GM12801 (cell line): ENCODE data around the gene MIOS.

ENCODE experiments used
- TF ChIP-seq, protein P1 (sequence below): IDR thresholded peaks from one replicate; pipeline ENCODE4 v1.5.1; 2011; ENCODE audit warnings: control low read depth; ENCODE audit not compliant: insufficient read length; ENCODE audit errors: extremely low read depth

MIOS gene

GRCh38 chr7:7583731-7584130, 17.0 kb downstream of the MIOS start:
- TF ChIP-seq, protein P1, sequence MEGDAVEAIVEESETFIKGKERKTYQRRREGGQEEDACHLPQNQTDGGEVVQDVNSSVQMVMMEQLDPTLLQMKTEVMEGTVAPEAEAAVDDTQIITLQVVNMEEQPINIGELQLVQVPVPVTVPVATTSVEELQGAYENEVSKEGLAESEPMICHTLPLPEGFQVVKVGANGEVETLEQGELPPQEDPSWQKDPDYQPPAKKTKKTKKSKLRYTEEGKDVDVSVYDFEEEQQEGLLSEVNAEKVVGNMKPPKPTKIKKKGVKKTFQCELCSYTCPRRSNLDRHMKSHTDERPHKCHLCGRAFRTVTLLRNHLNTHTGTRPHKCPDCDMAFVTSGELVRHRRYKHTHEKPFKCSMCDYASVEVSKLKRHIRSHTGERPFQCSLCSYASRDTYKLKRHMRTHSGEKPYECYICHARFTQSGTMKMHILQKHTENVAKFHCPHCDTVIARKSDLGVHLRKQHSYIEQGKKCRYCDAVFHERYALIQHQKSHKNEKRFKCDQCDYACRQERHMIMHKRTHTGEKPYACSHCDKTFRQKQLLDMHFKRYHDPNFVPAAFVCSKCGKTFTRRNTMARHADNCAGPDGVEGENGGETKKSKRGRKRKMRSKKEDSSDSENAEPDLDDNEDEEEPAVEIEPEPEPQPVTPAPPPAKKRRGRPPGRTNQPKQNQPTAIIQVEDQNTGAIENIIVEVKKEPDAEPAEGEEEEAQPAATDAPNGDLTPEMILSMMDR = no peak

- TF ChIP-seq, protein P1 = no peak
Observed at GRCh38 chr7:7584653-7585052, 18.0 kb downstream of the MIOS start.

GRCh38 chr7:7585241-7585928, 18.7 kb downstream of the MIOS start:
- TF ChIP-seq, protein P1 = no peak

- TF ChIP-seq, protein P1 = no peak
Observed at GRCh38 chr7:7595451-7595850, 28.8 kb downstream of the MIOS start.

DNA sequence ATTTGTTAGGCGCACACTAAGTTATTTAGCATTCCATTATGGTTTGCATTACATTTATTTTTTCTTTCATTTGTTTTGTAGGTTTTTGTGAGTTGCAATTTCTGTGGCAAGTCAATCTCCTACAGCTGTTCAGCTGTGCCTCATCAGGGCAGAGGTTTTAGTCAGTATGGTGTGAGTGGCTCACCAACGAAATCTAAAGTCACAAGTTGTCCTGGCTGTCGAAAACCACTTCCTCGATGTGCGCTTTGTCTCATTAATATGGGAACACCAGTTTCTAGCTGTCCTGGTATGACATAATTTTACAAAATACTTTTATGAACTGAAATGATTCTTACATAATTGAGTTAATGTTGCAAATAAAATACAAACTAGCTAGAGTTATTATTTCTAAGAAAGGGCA, 29.5 kb downstream of the MIOS start:
- TF ChIP-seq, protein P1 = no peak

DNA sequence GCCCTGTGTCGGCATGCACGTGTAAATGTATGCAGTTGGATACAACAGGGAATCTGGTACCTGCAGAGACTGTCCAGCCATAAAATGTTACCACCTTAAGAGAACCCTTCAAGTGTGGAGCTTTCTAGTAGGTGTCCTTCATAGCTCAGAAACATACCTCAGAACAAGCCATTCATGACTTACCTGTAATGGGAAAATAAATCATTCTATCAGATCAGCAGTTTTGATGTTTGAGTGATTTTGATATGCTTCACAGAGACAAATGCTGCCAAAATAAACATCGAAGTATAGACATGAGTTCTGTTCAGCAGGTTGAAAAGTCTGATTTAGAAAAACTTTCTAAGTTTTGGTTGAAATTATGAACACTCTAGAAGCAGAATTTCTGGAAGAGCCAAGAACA, 40.3 kb downstream of the MIOS start:
- TF ChIP-seq, protein P1 = no peak

DNA sequence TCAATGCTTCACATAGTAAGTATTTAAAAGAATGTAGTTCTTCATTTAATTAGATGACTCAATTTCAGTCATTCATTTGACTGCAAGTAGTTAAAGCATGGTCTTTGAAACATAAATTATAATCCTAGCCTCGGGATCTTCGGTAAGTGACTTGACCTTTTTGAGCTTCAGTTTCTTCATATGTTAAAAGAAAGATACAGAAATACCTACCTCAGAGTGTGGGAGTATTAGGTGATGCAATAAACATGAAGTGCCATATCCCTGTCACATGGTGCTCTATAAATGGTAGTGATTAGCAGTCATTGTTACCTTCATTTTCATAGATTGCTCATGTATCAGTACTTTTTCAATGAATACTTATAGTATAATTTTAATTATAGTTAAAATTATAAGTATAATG, 42.6 kb downstream of the MIOS start:
- TF ChIP-seq, protein P1 = no peak
